GM23338 (cell line): ENCODE measurements around the gene ENTR1. TPM values are rescaled to one million over a fixed set of nuclear protein-coding genes. Genes with fewer than 3 reads are reported as not detected.

ENCODE experiments used
- ATAC-seq: fragments of 200-7000 bp; cut with Tn5 transposase; 3 replicates; pipeline ENCODE4 v1.9.1; 2020
- DNase-seq: peaks from one replicate; pipeline ENCODE4 v3.0.0-alpha.2; 2015; ENCODE audit warnings: low spot score
- H2AFZ ChIP-seq: fragments of 200-600 bp; sonication (generic); 2 replicates; pipeline ENCODE4 v1.8.0; 2016; ENCODE audit warnings: antibody characterized with exemption, mild to moderate bottlenecking, moderate library complexity
- H3F3A ChIP-seq: fragments of 200-600 bp; sonication (generic); replicated peaks from 2 replicates; pipeline ENCODE4 v1.8.0; 2017; ENCODE audit warnings: antibody characterized with exemption, mixed run types, low read depth
- H3K27ac ChIP-seq: fragments of 200-600 bp; sonication (generic); 2 replicates; pipeline ENCODE4 v1.6.1; 2016; ENCODE audit warnings: low read depth
- H3K27me3 ChIP-seq: fragments of 200-600 bp; sonication (generic); 2 replicates; pipeline ENCODE4 v1.8.0; 2016; ENCODE audit warnings: mild to moderate bottlenecking, mixed run types, moderate library complexity; ENCODE audit not compliant: insufficient read depth
- H3K36me3 ChIP-seq: fragments of 200-600 bp; sonication (generic); 2 replicates; pipeline ENCODE4 v1.8.0; 2016; ENCODE audit warnings: mild to moderate bottlenecking; ENCODE audit not compliant: insufficient read depth
- H3K4me1 ChIP-seq: fragments of 200-600 bp; sonication (generic); 2 replicates; pipeline ENCODE4 v1.8.0; 2016; ENCODE audit warnings: mild to moderate bottlenecking, moderate library complexity; ENCODE audit not compliant: insufficient read depth
- H3K4me2 ChIP-seq: fragments of 200-600 bp; sonication (generic); 2 replicates; pipeline ENCODE4 v1.7.1; 2017; ENCODE audit warnings: mixed run types
- H3K4me3 ChIP-seq: fragments of 200-600 bp; sonication (generic); 2 replicates; pipeline ENCODE4 v1.6.1; 2016; ENCODE audit warnings: mixed run types
- H3K79me2 ChIP-seq: fragments of 200-600 bp; sonication (generic); replicated peaks from 2 replicates; pipeline ENCODE4 v1.8.0; 2017; ENCODE audit warnings: mild to moderate bottlenecking; ENCODE audit not compliant: insufficient read depth
- H3K9me2 ChIP-seq: fragments of 200-600 bp; sonication (generic); 2 replicates; pipeline ENCODE4 v1.8.0; 2017; ENCODE audit not compliant: insufficient read depth
- H4K20me1 ChIP-seq: fragments of 200-600 bp; sonication (generic); replicated peaks from 2 replicates; pipeline ENCODE4 v1.8.0; 2017; ENCODE audit warnings: mild to moderate bottlenecking; ENCODE audit not compliant: insufficient read depth
- H3K27ac Mint-ChIP-seq: 2 replicates; pipeline ENCODE4 v1.8.0; 2020; ENCODE audit warnings: inconsistent platforms, mild to moderate bottlenecking, moderate library complexity, mixed read lengths
- H3K27me3 Mint-ChIP-seq: 3 replicates; pipeline ENCODE4 v1.8.0; 2022; ENCODE audit warnings: low read depth, mild to moderate bottlenecking, moderate library complexity, mixed read lengths, inconsistent platforms; ENCODE audit not compliant: insufficient read depth, poor library complexity
- H3K36me3 Mint-ChIP-seq: 3 replicates; pipeline ENCODE4 v1.8.0; 2021; ENCODE audit warnings: low read depth, mild to moderate bottlenecking, inconsistent platforms, moderate library complexity, mixed read lengths
- H3K4me1 Mint-ChIP-seq: 3 replicates; pipeline ENCODE4 v1.8.0; 2020; ENCODE audit warnings: mild to moderate bottlenecking, inconsistent platforms, mixed read lengths
- H3K4me3 Mint-ChIP-seq: 3 replicates; pipeline ENCODE4 v1.8.0; 2021; ENCODE audit warnings: moderate library complexity, mild to moderate bottlenecking, inconsistent platforms, mixed read lengths
- H3K9me3 Mint-ChIP-seq: 3 replicates; pipeline ENCODE4 v1.8.0; 2020; ENCODE audit warnings: moderate library complexity, mild to moderate bottlenecking, inconsistent platforms, mixed read lengths
- CTCF ChIP-seq, 2 experiments: fragments of 200-600 bp in 1 of 2; sonication (generic) in 1 of 2; conservative IDR thresholded peaks; 2 replicates each; pipeline versions ENCODE4 v1.5.1 to v1.6.1; 2016 to 2017; ENCODE audit warnings: antibody characterized with exemption in 2 of 2, low read depth in 2 of 2, mild to moderate bottlenecking in 2 of 2, moderate library complexity in 1 of 2
- ETS1 ChIP-seq: IDR thresholded peaks from 2 replicates; pipeline ENCODE4 v1.6.1; 2016; ENCODE audit warnings: antibody characterized with exemption
- EZH2 ChIP-seq: fragments of 200-600 bp; sonication (generic); IDR thresholded peaks from one replicate; pipeline ENCODE4 v1.8.0; 2017; ENCODE audit warnings: antibody characterized with exemption, mild to moderate bottlenecking, low read depth; ENCODE audit not compliant: unreplicated experiment
- EZH2phosphoT487 ChIP-seq: fragments of 200-600 bp; sonication (generic); IDR thresholded peaks from one replicate; pipeline ENCODE4 v1.8.1; 2018; ENCODE audit warnings: antibody characterized with exemption; ENCODE audit not compliant: unreplicated experiment
- JUNB ChIP-seq: IDR thresholded peaks from one replicate; pipeline ENCODE4 v1.6.1; 2016; ENCODE audit warnings: antibody characterized with exemption; ENCODE audit not compliant: unreplicated experiment
- NANOG ChIP-seq: IDR thresholded peaks from 2 replicates; pipeline ENCODE4 v1.6.1; 2016; ENCODE audit warnings: antibody characterized with exemption, borderline replicate concordance
- POLR2AphosphoS5 ChIP-seq: IDR thresholded peaks from 2 replicates; pipeline ENCODE4 v1.6.1; 2016; ENCODE audit warnings: antibody characterized with exemption, low read depth
- REST ChIP-seq: IDR thresholded peaks from one replicate; pipeline ENCODE4 v1.6.1; 2018; ENCODE audit warnings: antibody characterized with exemption; ENCODE audit not compliant: unreplicated experiment
- ZNF331 ChIP-seq: fragments of 250-450 bp; sonication (Bioruptor Pico); IDR thresholded peaks from 2 replicates; pipeline ENCODE4 v1.5.0; 2020; ENCODE audit warnings: low read depth, mild to moderate bottlenecking, moderate library complexity
- polyA plus RNA-seq: library from polyadenylated mRNA; unstranded; fragments of >200 nt; fragmentation: Nextera tagmentation; extraction: Ambion mirVana; gene quantifications from 2 replicates; pipeline ENCODE4 v1.2.1, GENCODE V29; 2016
- total RNA-seq: library from RNA; depleted of rRNA; stranded (reverse); fragments of >200 nt; shearing (Covaris generic); gene quantifications from 2 replicates; pipeline ENCODE4 v1.2.3, GENCODE V29; 2014

The ENTR1 gene
- total and polyA plus RNA-seq, 2 experiments from 2014 or later: 25.6 to 91.9 TPM

GRCh38 chr9:136398286-136398685 is 12.1 kb downstream of the ENTR1 start:
- no peak overlapping the region for H3K4me2 ChIP-seq
- peaks cover 26% of the 10 kb centered on the region for H3K79me2 ChIP-seq
- no peaks in the 10 kb centered on the region for H3K27me3 ChIP-seq
- H3K9me2 ChIP-seq: no peaks in the 10 kb centered on the region
- H3K36me3 ChIP-seq: 0 out of 2 replicates have a peak, but pooled peaks cover 14% of the 10 kb centered on the region
- H3K27ac Mint-ChIP-seq: no peak overlapping the region
- DNase-seq: no peak
- peaks cover 3% of the 10 kb centered on the region; the same call in 1 of the 2 replicates for H3K4me1 ChIP-seq
- peak overlapping the region; percentile 90 for H3K4me3 Mint-ChIP-seq
- H3K36me3 Mint-ChIP-seq: peaks cover 63% of the 10 kb centered on the region
- H3K4me1 Mint-ChIP-seq: peaks cover 9% of the 10 kb centered on the region
- ATAC-seq: no peak
- H2AFZ ChIP-seq: no peak overlapping the region
- no peak overlapping the region for H3K4me3 ChIP-seq
- H4K20me1 ChIP-seq: peaks cover 3% of the 10 kb centered on the region; the same call in 1 of the 2 replicates
- H3K27me3 Mint-ChIP-seq: peaks cover 17% of the 10 kb centered on the region
- TF ChIP-seq JUNB: no peak
- TF ChIP-seq EZH2: no peak
- no peak for TF ChIP-seq ETS1
- no peak for TF ChIP-seq EZH2phosphoT487
- H3F3A ChIP-seq: peaks cover 26% of the 10 kb centered on the region
- H3K9me3 Mint-ChIP-seq: no peaks in the 10 kb centered on the region; the same call in 2 of the 3 replicates
- no peak overlapping the region for H3K27ac ChIP-seq

- no peak for ATAC-seq
- no peak overlapping the region for H3K27ac ChIP-seq
- no peaks in the 10 kb centered on the region; the same call in 2 of the 3 replicates for H3K9me3 Mint-ChIP-seq
- peaks cover 9% of the 10 kb centered on the region for H3K4me1 Mint-ChIP-seq
- no peaks in the 10 kb centered on the region for H3K27me3 ChIP-seq
- peaks cover 62% of the 10 kb centered on the region for H3K36me3 Mint-ChIP-seq
- peaks cover 3% of the 10 kb centered on the region; the same call in 1 of the 2 replicates for H3K4me1 ChIP-seq
- H3K9me2 ChIP-seq: no peaks in the 10 kb centered on the region
- DNase-seq: no peak
- peaks cover 14% of the 10 kb centered on the region; the same call in 1 of the 2 replicates for H3K36me3 ChIP-seq
- H3K79me2 ChIP-seq: peaks cover 26% of the 10 kb centered on the region
- no peak overlapping the region for H3K4me2 ChIP-seq
- H3K4me3 ChIP-seq: no peak overlapping the region
- H4K20me1 ChIP-seq: peaks cover 6% of the 10 kb centered on the region; the same call in 1 of the 2 replicates
- H3F3A ChIP-seq: peaks cover 25% of the 10 kb centered on the region
- H3K27me3 Mint-ChIP-seq: peaks cover 17% of the 10 kb centered on the region
- H2AFZ ChIP-seq: no peak overlapping the region
- no peak overlapping the region; the same call in 2 of the 3 replicates for H3K4me3 Mint-ChIP-seq
- H3K27ac Mint-ChIP-seq: no peak overlapping the region
- TF ChIP-seq NANOG (no peak), REST (no peak), POLR2AphosphoS5 (no peak), ZNF331 (CRISPR knock-in tag) (no peak), ETS1 (no peak), JUNB (no peak), CTCF (conservative IDR thresholded peaks at IDR 0.05; ENCODE audit: low read depth in 2 of 2) (no peak), EZH2 (no peak)
Measured at GRCh38 chr9:136397643-136398042, 12.8 kb downstream of the ENTR1 start.
